Medulla oblongata (tissue), 1 donor: Measurements from ENCODE around the gene EPB41L4B.

Source experiments
- DNase-seq: peaks from one replicate; pipeline ENCODE4 v3.0.0-alpha.2; 2015; ENCODE audit errors: extremely low spot score

Gene EPB41L4B

GRCh38 chr9:109320331-109320741 is 523 bp downstream of the EPB41L4B start:
- DNase-seq, result no peak

GRCh38 chr9:109319626-109320241 is 1.1 kb downstream of the EPB41L4B start:
- no peak for DNase-seq

DNA sequence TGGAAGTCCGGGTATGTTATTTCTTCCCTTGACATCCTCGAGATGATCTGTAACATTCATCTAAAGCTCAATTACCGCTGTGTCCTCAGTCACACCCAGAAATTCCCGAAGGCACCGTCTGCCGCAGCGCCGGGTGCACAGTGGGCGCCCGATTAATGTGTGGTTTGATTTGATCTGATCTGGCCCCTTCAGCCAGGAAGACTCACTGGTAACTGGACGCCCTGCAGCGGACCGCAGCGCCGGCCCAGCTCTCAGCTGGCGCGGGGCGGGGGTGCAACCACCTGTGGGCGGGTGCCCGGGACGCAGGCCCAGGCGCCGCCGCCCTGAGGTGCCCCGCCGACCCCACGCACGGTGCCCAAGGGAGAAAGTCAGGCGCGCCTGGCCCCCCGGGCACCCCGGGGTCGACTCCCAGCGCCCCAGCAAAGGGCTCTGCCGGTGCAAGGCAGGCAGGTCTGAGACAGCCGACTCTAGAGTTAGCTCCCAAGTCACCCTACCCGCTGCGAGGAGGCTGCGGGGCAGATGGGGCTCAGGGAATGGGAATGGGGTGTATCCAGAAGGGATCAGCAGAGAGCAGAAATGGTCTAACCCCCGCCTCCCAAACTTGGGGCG is 1.7 kb downstream of the EPB41L4B start:
- DNase-seq, result no peak

DNA sequence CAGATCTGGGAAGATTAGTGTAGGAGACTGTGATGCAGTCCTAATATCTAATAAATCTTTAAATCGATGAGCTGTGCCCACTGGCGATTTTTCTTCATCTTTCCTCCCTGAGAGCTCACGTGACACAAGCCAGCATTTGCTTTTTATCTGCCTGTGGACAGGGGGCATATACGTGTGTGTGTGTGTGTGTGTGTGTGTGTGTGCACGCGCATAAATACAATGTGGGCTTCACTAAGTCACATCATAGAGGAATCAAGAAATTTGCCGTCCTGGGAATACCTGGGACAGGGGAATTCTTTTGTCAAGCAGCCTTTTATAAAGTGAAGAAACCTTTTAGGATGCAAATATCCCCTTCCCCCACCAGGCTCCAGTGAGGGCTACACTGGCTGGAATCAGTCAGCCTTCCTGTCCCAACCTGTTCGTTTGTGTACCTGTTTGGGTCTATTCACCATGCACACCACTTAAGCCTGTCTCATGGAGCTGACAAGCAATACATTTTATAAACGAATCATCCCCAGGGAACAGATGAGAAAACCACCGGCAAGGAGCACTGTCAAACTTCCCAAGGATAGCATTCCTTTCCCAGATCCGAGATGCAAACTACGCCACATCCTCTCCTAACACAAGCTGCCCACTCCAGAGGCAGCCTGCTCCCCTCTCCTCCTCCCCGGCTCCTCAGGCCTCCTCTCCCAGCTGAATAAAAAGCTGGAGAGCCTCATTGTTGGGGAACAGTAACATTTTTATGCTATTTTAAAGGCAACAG is 2.7 kb downstream of the EPB41L4B start:
- no peak for DNase-seq

- no peak for DNase-seq
These were observed 3.4 kb downstream of the EPB41L4B start for GRCh38 chr9:109317311-109317978.

DNA sequence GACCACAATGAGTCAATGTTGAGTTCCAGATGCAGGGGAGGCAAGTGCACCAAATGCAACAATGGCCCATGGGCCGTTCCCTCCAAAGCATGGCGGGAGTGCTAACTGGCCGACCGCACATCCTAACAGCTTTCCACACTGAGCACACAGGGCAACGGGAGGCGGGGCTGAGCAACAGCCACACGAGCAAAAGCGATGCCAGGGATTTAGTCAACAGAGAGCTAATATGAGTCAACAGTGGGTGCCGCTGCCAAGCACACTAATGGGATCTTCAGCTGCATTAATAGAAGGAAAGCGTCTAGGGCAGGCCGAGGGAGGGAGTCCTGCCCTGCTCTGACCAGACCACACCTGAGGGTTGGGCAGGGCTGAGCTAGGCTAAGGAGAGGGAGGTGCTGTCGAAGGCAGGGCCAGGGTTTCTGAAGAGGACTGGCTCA is 4.6 kb downstream of the EPB41L4B start:
- DNase-seq, result peak; percentile 77

DNA sequence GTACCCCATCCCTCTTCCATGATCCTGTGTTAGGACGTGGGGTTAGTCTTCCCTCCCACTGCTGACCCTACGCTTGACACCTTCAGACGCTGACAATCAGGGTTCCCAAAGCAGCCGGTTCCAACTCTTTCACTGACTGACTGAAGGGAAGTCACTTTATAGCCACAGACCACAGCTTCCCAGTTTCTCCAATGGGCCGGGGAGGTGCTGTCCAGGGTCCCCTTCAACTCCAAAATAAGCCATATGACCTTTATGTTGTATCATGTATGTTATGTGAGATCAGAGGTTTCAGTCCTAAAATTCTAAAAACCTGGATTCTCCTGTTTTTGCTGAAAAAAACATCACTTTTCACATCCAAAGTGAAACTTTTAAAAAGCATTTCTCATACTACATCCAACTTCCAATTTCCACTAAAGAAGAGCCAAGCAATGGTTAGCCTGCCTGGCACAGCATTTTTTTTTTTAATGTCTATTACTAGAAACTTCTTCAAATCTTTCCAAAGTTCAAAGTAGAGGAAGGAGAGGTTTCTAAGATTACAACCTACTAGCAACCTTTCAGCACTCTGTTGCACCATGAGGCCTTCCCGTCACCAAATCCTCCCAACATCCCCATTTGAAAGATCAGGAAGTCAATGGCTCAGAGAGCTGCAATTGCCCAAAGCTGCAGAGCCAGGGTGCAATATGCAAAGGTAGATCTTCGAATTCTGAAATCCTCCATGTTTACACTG is 5.2 kb downstream of the EPB41L4B start:
- no peak for DNase-seq

GRCh38 chr9:109314011-109314531 is 6.8 kb downstream of the EPB41L4B start:
- DNase-seq, result no peak

GRCh38 chr9:109313351-109313750 is 7.5 kb downstream of the EPB41L4B start:
- no peak for DNase-seq

GRCh38 chr9:109312783-109313182 is 8.1 kb downstream of the EPB41L4B start:
- no peak for DNase-seq

- no peak for DNase-seq
These were observed 9.1 kb downstream of the EPB41L4B start for GRCh38 chr9:109311731-109312130.

DNA sequence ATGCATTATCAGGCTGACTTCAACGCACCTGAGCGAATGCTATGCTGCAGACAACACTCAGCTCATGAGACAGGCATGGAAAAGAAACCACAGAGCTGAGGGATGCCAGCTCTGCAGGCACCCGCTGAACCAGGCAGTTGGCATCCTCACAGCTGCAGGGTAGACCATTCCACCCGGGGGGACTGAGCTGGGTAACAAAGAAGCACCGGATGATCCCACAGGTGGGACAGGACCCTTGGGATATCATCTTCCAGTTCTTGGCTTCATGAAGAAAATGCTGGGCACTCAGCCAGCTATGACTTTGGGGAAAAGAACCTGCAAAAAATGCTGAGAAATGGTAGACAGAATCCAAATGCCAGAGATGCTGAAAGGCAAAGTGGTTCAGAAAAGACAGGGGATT is 9.6 kb downstream of the EPB41L4B start:
- DNase-seq, result no peak

DNA sequence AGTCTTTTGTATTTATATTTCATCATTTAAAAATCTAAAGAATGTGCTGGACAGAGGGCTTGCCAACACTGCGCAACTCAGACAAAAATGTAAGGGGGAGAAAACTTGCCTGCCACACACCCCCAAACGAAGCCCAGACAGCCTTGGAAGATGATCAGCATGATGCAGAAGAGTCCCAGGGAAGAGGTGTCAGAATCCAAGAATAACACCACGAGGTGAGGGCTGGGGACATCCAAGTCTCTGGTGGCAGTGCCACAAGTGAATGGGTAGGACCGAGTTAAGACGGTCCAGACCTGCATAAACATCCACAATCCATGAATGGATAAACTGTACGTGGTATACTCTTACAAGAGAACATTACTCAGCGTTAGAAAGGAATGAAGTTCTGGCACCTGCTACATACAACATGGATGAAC is 10.4 kb downstream of the EPB41L4B start:
- DNase-seq, result no peak

GRCh38 chr9:109309282-109309681 is 11.6 kb downstream of the EPB41L4B start:
- no peak for DNase-seq

- no peak for DNase-seq
These were observed 13.2 kb downstream of the EPB41L4B start for GRCh38 chr9:109307380-109308240.

GRCh38 chr9:109305801-109306200 is 15.1 kb downstream of the EPB41L4B start:
- no peak for DNase-seq

GRCh38 chr9:109304347-109304746 is 16.5 kb downstream of the EPB41L4B start:
- no peak for DNase-seq

DNA sequence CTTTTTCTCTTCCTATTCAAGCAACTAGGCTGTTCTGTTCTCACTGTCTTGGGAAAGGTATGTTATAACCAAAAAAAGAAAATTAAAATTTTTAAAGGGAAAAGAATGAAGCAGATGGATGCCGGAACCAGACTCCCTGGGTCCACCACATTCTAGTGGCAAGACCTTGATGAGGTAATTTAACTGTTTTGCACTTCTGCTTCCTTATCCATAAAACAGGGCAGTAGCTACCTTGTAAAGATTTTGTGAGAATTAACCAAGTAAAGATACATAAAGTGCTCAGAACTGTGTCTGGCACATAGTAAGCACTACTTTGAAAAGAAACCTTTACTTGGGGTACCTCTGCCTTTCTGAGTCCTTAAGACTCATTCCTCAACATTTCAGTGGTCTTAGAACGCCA is 17.0 kb downstream of the EPB41L4B start:
- no peak for DNase-seq

- DNase-seq, result no peak
These were observed 18.3 kb downstream of the EPB41L4B start for GRCh38 chr9:109302606-109303005.

- no peak for DNase-seq
These were observed 19.8 kb downstream of the EPB41L4B start for GRCh38 chr9:109301012-109301411.

GRCh38 chr9:109299891-109300290 is 21.0 kb downstream of the EPB41L4B start:
- no peak for DNase-seq
